GM23338 (cell line): ENCODE results near the gene ME1.

Source experiments
- POLR2AphosphoS5 ChIP-seq: IDR thresholded peaks from 2 replicates; pipeline ENCODE4 v1.6.1; 2016; ENCODE audit warnings: antibody characterized with exemption, low read depth
- TF ChIP-seq, protein P1 (sequence below), 2 experiments: fragments of 200-600 bp in 1 of 2; sonication (generic) in 1 of 2; conservative IDR thresholded peaks; 2 replicates each; pipeline versions ENCODE4 v1.5.1 to v1.6.1; 2016 to 2017; ENCODE audit warnings: antibody characterized with exemption in 2 of 2, low read depth in 2 of 2, mild to moderate bottlenecking in 2 of 2, moderate library complexity in 1 of 2

DNA sequence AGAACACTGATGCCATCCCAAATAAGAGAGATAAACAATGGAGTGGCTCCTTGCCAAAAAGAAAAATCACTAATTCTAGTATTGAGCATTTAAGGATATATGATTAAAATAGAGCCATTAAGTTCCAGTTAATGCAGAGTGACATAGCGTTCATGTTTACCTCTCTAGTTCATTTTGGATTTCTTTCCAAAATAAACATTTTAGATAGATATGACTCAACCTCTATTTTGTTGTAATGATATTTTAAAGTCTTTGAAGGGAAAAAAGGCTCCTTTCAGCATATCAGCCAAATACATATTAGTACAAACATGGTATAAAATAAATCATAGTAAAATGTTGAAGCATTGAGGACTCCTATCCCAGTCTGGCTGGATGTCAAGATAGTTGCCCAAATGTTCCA is 204.3 kb downstream of the ME1 start:
- TF ChIP-seq, protein P1, sequence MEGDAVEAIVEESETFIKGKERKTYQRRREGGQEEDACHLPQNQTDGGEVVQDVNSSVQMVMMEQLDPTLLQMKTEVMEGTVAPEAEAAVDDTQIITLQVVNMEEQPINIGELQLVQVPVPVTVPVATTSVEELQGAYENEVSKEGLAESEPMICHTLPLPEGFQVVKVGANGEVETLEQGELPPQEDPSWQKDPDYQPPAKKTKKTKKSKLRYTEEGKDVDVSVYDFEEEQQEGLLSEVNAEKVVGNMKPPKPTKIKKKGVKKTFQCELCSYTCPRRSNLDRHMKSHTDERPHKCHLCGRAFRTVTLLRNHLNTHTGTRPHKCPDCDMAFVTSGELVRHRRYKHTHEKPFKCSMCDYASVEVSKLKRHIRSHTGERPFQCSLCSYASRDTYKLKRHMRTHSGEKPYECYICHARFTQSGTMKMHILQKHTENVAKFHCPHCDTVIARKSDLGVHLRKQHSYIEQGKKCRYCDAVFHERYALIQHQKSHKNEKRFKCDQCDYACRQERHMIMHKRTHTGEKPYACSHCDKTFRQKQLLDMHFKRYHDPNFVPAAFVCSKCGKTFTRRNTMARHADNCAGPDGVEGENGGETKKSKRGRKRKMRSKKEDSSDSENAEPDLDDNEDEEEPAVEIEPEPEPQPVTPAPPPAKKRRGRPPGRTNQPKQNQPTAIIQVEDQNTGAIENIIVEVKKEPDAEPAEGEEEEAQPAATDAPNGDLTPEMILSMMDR (conservative IDR thresholded peaks at IDR 0.05; ENCODE audit: low read depth in 2 of 2) = no peak
- no peak for TF ChIP-seq POLR2AphosphoS5
